K562 (cell line): ENCODE data around the gene ADAM19. TPM values are rescaled to one million over a fixed set of nuclear protein-coding genes. Genes with fewer than 3 reads are reported as not detected.

Experiments used
- HCFC1 ChIP-seq: IDR thresholded peaks from 2 replicates; pipeline ENCODE4 v1.6.1; 2012; ENCODE audit warnings: low read depth, low read length, improper control_type of control experiment
- NONO ChIP-seq, 2 experiments: fragments of 200-400 bp in 1 of 2; fragments of 450-650 bp in 1 of 2; formaldehyde crosslinking in 1 of 2; IDR thresholded peaks; 2 replicates each; pipeline ENCODE4 v1.6.1; 2017; ENCODE audit warnings: low read depth in 2 of 2, mild to moderate bottlenecking in 2 of 2, moderate library complexity in 2 of 2, low read length in 1 of 2
- POLR2G ChIP-seq: fragments of 200-400 bp; formaldehyde crosslinking; IDR thresholded peaks from 2 replicates; pipeline ENCODE4 v1.6.1; 2017; ENCODE audit warnings: low read depth, mild to moderate bottlenecking, antibody characterized with exemption, low read length, moderate library complexity
- RB1 ChIP-seq: fragments of 450-650 bp; IDR thresholded peaks from 2 replicates; pipeline ENCODE4 v1.6.1; 2017; ENCODE audit warnings: low read depth, mild to moderate bottlenecking
- ZFX ChIP-seq: sonication (generic); formaldehyde crosslinking; IDR thresholded peaks from 2 replicates; pipeline ENCODE4 v1.8.0; 2022; ENCODE audit warnings: mild to moderate bottlenecking, missing genetic modification reagents, moderate library complexity
- polyA plus RNA-seq, 8 experiments: library from polyadenylated mRNA; depleted of rRNA in 4 of 8; stranded (reverse) in 5 of 8; unstranded in 3 of 8; fragments of >200 nt; fragmentation: Nextera tagmentation in 2 of 8; fragmentation: Illumina TruSeq in 1 of 8; extraction: Ambion mirVana in 2 of 8; extraction: Trizol in 1 of 8; gene quantifications; 2 replicates each; pipeline versions ENCODE4 v1.2.1 to v1.2.3, GENCODE V29; 2011 to 2014; ENCODE audit warnings: inconsistent platforms in 1 of 8, missing spikeins in 1 of 8
- total RNA-seq, 7 experiments: library from RNA; depleted of rRNA in 6 of 7; stranded (reverse); fragments of >200 nt in 6 of 7; fragmentation: Illumina TruSeq in 2 of 7; extraction: Trizol in 2 of 7; gene quantifications; 2 replicates each; pipeline versions ENCODE4 v1.2.1 to v1.2.3, GENCODE V29; 2011 to 2021; ENCODE audit warnings: low replicate concordance in 1 of 7
- TF ChIP-seq, protein P1 (sequence below): fragments of 450-650 bp; IDR thresholded peaks from 2 replicates; pipeline ENCODE4 v1.6.1; 2018; ENCODE audit not compliant: partially characterized antibody

ADAM19 gene
- total and polyA plus RNA-seq, 9 of the 15 experiments (the other 6 are each of a cell fraction or from before 2014, with no cell fraction given) = 0.11 to 1.1 (median 0.43) TPM

DNA sequence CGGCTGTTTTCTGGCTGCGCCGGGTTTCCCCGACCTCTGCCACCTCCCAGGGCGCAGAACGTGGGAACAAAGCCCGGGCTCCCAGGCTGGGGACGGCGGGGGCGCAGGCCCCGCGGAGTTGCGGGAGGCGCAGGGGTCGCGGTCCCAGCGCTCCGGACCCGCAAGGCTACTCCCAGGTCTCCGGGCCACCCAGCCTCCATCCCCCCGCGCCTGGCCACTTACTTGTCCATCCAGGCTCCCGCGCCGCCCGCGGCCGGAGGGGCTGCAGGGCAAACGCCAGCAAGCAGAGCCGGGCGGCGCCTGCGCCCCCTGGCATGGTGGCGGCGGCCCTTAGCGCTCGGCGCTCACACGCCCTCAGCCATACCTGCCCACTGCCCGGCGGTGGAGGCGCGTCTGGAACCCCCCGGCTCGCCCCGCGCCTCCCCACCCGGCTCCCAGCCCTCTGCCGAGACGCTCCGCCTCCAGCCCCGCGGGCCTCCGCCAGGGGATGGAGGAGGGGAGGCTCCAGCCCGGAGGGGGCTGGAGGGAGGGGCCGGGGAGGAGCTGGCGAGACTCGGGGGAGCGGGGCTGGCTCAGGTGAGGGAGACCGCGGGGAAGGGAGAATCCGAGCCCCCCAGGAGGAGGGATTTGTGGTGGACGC, at the start of gene ADAM19 (continued):
- TF ChIP-seq, protein P1, sequence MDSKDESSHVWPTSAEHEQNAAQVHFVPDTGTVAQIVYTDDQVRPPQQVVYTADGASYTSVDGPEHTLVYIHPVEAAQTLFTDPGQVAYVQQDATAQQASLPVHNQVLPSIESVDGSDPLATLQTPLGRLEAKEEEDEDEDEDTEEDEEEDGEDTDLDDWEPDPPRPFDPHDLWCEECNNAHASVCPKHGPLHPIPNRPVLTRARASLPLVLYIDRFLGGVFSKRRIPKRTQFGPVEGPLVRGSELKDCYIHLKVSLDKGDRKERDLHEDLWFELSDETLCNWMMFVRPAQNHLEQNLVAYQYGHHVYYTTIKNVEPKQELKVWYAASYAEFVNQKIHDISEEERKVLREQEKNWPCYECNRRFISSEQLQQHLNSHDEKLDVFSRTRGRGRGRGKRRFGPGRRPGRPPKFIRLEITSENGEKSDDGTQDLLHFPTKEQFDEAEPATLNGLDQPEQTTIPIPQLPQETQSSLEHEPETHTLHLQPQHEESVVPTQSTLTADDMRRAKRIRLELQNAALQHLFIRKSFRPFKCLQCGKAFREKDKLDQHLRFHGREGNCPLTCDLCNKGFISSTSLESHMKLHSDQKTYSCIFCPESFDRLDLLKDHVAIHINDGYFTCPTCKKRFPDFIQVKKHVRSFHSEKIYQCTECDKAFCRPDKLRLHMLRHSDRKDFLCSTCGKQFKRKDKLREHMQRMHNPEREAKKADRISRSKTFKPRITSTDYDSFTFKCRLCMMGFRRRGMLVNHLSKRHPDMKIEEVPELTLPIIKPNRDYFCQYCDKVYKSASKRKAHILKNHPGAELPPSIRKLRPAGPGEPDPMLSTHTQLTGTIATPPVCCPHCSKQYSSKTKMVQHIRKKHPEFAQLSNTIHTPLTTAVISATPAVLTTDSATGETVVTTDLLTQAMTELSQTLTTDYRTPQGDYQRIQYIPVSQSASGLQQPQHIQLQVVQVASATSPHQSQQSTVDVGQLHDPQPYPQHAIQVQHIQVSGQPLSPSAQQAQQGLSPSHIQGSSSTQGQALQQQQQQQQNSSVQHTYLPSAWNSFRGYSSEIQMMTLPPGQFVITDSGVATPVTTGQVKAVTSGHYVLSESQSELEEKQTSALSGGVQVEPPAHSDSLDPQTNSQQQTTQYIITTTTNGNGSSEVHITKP = peak; percentile 8
- TF ChIP-seq HCFC1 = no peak
- TF ChIP-seq POLR2G = peak; percentile 62
- peak in 1 of 2 experiments; percentile 6; a peak in 1 of 4 replicates for TF ChIP-seq NONO (IDR thresholded peaks at IDR 0.05; ENCODE audit: low read depth in 2 of 2, low read length in 1 of 2)
- TF ChIP-seq RB1 = peak; percentile 55; the same call in 1 of the 2 replicates
- peak; percentile 36; the same call in 1 of the 2 replicates for TF ChIP-seq ZFX
- TF ChIP-seq, all 486 proteins: peak for 12
